Mucosa of descending colon (tissue), 3 donors: Measurements from ENCODE around the gene PDLIM3. TPM values are rescaled to one million over a fixed set of nuclear protein-coding genes. Genes with fewer than 3 reads are reported as not detected.

Experiments used
- ATAC-seq: fragments of 200-7000 bp; cut with Tn5 transposase; one replicate; pipeline ENCODE4 v1.9.1; 2020; ENCODE audit warnings: mild to moderate bottlenecking, moderate library complexity
- DNase-seq, 3 donors: peaks; one replicate each; pipeline ENCODE4 v3.0.0-alpha.2; 2020
- H3K36me3 ChIP-seq: fragments of 200-600 bp; one replicate; pipeline ENCODE4 v1.8.0; 2021; ENCODE audit warnings: low read depth, mild to moderate bottlenecking
- H3K4me1 ChIP-seq: fragments of 200-600 bp; one replicate; pipeline ENCODE4 v1.8.0; 2021; ENCODE audit warnings: low read depth, mild to moderate bottlenecking
- H3K4me3 ChIP-seq: fragments of 200-600 bp; one replicate; pipeline ENCODE4 v1.8.0; 2021; ENCODE audit warnings: mild to moderate bottlenecking
- H3K9me3 ChIP-seq: fragments of 200-600 bp; one replicate; pipeline ENCODE4 v1.8.0; 2021; ENCODE audit warnings: mild to moderate bottlenecking
- intact Hi-C, 2 donors: fragments of 100-400 bp; cut with DNase I in 1 of 2; cut with micrococcal nuclease in 1 of 2; formaldehyde crosslinking; loops; one replicate each; pipeline versions ENCODE4 v1.11.0 to v1.11.1; 2022; cut with DNase I, micrococcal nuclease
- long read RNA-seq, 2 donors: library from polyadenylated mRNA; unstranded; transcript quantifications; one replicate each; pipeline ENCODE4 v2.0.0, GENCODE V29; 2019 to 2021
- total RNA-seq, 3 donors: library from RNA; stranded (reverse); fragmentation: NEBNext Ultra II Directional in 2 of 3; extraction: Animal tissue kit (Norgen Biotek cat#: 25700) in 2 of 3; gene quantifications; one replicate each; pipeline versions ENCODE4 v1.2.1 to v1.2.4, GENCODE V29; 2021 to 2023
- TF ChIP-seq, protein P1 (sequence below): fragments of 200-600 bp; IDR thresholded peaks from one replicate; pipeline ENCODE4 v1.8.0; 2022; ENCODE audit warnings: antibody characterized with exemption, mild to moderate bottlenecking
- donor health status: DM: no; HTN: no; CAD: no; lungs with moderate emphysema.
- donor health status: DM: no; HTN: no; CAD: no.
- donor health status: DM: no; HTN: yes; CAD: no.

PDLIM3 gene
- 100 to 1,000 TPM in 1 of 3 donors, 10 to 100 TPM in 1, 1 to 10 TPM in 1; 8.9 to 193 (median 16.5) TPM for total RNA-seq
- long read RNA-seq, donor 1, transcript PDLIM3-203 (7 exons, 1,672 nt) = major isoform, 73 of 87 reads
- long read RNA-seq, donor 1, partial matches to known transcripts = 5 of 87 reads
- long read RNA-seq, donor 1, other reads (novel, unspliced or antisense) = 8 of 87 reads
- long read RNA-seq, donor 2, transcript PDLIM3-203 (7 exons, 1,672 nt) = major isoform, 6 of 8 reads
- long read RNA-seq, donor 2, partial matches to known transcripts = 0 of 8 reads
- long read RNA-seq, donor 2, other reads (novel, unspliced or antisense) = 1 of 8 reads

GRCh38 chr4:185534866-185535611 lies at the start of gene PDLIM3:
PDLIM3 (minus strand) TSS chr4:185535507; CDS start chr4:185535434, 73 bp downstream.
- Histone ChIP-seq H3K4me3 (peak within 1 kb of the TSS; percentile 38), H3K4me1 (peaks cover 5% of the 10 kb centered on the region), H3K36me3 (no peaks in the 10 kb centered on the region), H3K9me3 (no peaks in the 10 kb centered on the region)
- intact Hi-C loops = no loop called here
- peak in 2 of 3 donors; percentile 34 to 63 for DNase-seq
- TF ChIP-seq, protein P1, sequence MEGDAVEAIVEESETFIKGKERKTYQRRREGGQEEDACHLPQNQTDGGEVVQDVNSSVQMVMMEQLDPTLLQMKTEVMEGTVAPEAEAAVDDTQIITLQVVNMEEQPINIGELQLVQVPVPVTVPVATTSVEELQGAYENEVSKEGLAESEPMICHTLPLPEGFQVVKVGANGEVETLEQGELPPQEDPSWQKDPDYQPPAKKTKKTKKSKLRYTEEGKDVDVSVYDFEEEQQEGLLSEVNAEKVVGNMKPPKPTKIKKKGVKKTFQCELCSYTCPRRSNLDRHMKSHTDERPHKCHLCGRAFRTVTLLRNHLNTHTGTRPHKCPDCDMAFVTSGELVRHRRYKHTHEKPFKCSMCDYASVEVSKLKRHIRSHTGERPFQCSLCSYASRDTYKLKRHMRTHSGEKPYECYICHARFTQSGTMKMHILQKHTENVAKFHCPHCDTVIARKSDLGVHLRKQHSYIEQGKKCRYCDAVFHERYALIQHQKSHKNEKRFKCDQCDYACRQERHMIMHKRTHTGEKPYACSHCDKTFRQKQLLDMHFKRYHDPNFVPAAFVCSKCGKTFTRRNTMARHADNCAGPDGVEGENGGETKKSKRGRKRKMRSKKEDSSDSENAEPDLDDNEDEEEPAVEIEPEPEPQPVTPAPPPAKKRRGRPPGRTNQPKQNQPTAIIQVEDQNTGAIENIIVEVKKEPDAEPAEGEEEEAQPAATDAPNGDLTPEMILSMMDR = no peak
- peak; percentile 74 for ATAC-seq

GRCh38 chr4:185583813-185584212 lies 48.5 kb upstream of the PDLIM3 start:
- intact Hi-C loops = no loop called here
- no peak for DNase-seq
- Histone ChIP-seq H3K4me1 (no peaks in the 10 kb centered on the region), H3K36me3 (no peaks in the 10 kb centered on the region), H3K9me3 (no peaks in the 10 kb centered on the region), H3K4me3 (no peak overlapping the region)
- TF ChIP-seq, protein P1 = no peak
- ATAC-seq = no peak

- Histone ChIP-seq H3K4me3 (no peak overlapping the region), H3K4me1 (no peaks in the 10 kb centered on the region), H3K9me3 (no peaks in the 10 kb centered on the region), H3K36me3 (no peaks in the 10 kb centered on the region)
- DNase-seq (no peak), ATAC-seq (no peak)
- intact Hi-C loops = no loop called here
- TF ChIP-seq, protein P1 = no peak
Measured at GRCh38 chr4:185582651-185583400, 47.5 kb upstream of the PDLIM3 start.

GRCh38 chr4:185580699-185581098 lies 45.4 kb upstream of the PDLIM3 start:
- TF ChIP-seq, protein P1 = no peak
- intact Hi-C loops = no loop called here
- Histone ChIP-seq H3K4me3 (no peak overlapping the region), H3K36me3 (no peaks in the 10 kb centered on the region), H3K9me3 (no peaks in the 10 kb centered on the region), H3K4me1 (no peaks in the 10 kb centered on the region)
- DNase-seq (no peak), ATAC-seq (no peak)

DNA sequence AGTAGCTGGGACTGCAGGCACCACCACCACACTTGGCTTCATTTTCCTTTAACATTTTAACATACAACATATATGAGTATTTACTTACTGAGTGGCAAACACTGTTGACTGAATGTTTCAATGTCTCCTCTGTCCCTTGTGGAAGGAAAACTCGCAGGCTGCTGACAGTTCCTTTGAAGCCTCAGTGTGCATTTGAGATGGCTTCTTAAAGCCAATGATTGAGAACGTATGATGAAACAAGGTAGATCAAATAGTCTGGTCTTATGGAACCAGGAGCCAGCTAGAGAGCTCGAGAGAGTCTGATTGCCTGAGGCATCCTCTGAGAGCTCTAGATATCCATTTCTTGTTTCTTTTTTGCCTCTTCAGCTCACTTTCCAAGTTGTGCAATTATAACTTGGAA lies 43.0 kb upstream of the PDLIM3 start:
- intact Hi-C loops = no loop called here
- no peak for DNase-seq
- TF ChIP-seq, protein P1 = no peak
- Histone ChIP-seq H3K36me3 (no peaks in the 10 kb centered on the region), H3K9me3 (no peaks in the 10 kb centered on the region), H3K4me1 (no peaks in the 10 kb centered on the region), H3K4me3 (no peak overlapping the region)
- ATAC-seq = no peak
